Skeletal muscle satellite cell (primary cell): ENCODE data around the gene MOSPD3.

ENCODE experiments used
- H3K27me3 ChIP-seq: 2 replicates; pipeline ENCODE4 v1.7.0; 2013; ENCODE audit warnings: low read length; ENCODE audit not compliant: control insufficient read depth, insufficient read depth
- H3K36me3 ChIP-seq: 2 replicates; pipeline ENCODE4 v1.7.0; 2013; ENCODE audit warnings: mild to moderate bottlenecking, control low read depth, low read length; ENCODE audit not compliant: insufficient read depth
- H3K4me1 ChIP-seq: 2 replicates; pipeline ENCODE4 v1.7.0; 2013; ENCODE audit warnings: low read length; ENCODE audit not compliant: control insufficient read depth, insufficient read depth
- H3K4me2 ChIP-seq: 2 replicates; pipeline ENCODE4 v1.7.0; 2013; ENCODE audit warnings: mild to moderate bottlenecking, low read length
- H3K4me3 ChIP-seq: 2 replicates; pipeline ENCODE4 v1.7.0; 2013; ENCODE audit warnings: low read length
- H3K9ac ChIP-seq: 2 replicates; pipeline ENCODE4 v1.7.0; 2013; ENCODE audit warnings: mild to moderate bottlenecking, low read depth, low read length, moderate library complexity
- H3K9me3 ChIP-seq: replicated peaks from 2 replicates; pipeline ENCODE4 v1.7.0; 2013; ENCODE audit warnings: mild to moderate bottlenecking, control low read depth, low read length

The MOSPD3 gene

DNA sequence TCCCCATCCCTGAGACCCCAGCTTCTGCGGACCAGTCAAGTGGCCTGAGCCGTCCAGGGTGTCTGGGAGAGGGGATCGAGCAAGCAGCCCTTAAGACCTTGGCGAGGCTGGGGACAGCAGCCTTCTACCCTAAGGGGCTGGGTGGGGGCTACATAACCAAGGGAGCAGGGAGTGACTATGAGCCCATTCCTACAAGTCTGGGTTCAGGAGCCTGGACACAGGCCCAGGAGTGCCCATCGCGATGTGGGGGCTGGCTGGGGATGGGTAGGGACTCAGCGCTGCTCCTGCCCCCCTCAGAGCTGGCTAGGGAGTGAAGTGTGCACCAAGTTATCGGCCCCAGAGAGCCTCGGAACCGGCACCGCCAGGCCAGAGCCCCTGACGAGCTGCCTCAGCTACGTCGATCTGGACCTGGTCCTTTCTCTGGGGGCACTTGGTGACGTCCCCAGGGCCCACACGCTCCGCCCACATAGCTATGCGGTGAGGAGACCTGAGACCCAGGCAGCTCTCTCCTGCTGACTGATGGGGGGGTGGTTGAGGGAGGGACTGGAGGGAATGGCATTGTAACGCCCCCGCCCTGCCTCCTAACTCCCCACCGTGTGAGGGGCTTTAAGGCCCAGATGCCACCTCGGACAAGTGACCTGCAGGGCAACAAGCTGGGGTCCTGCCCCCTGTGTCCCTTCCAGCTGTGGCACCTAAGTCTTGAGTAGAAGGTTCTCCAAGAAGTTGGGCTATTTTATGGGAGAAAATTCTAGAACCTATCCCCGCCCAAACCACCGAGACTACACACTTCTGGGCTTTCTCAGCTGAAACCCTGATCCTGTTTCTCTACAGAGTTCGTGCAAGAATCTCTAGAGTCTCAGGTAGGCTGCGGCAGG, 41.1 kb upstream of the MOSPD3 start:
- Histone ChIP-seq H3K9ac (no peak overlapping the region), H3K4me2 (no peak overlapping the region), H3K36me3 (peaks cover 23% of the 10 kb centered on the region), H3K9me3 (no peaks in the 10 kb centered on the region), H3K27me3 (no peaks in the 10 kb centered on the region), H3K4me3 (no peak overlapping the region), H3K4me1 (peaks cover 17% of the 10 kb centered on the region)

DNA sequence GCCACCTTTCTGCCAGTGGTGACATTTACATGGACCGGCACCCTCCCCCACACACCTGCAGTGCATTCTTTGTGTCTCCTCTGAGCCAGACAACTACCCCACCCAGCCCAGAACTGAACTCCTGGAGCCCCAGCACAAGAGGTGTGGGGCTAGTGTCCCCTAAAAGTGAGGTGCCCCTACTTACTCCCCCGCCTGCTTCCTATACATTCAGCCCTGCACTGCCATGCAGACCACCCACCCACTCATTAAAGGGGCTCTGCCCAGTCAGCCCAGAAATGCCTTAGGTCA, 40.6 kb upstream of the MOSPD3 start:
- Histone ChIP-seq H3K9me3 (no peaks in the 10 kb centered on the region), H3K27me3 (no peaks in the 10 kb centered on the region), H3K4me1 (peaks cover 17% of the 10 kb centered on the region), H3K9ac (no peak overlapping the region), H3K4me2 (no peak overlapping the region), H3K36me3 (peaks cover 27% of the 10 kb centered on the region), H3K4me3 (no peak overlapping the region)

DNA sequence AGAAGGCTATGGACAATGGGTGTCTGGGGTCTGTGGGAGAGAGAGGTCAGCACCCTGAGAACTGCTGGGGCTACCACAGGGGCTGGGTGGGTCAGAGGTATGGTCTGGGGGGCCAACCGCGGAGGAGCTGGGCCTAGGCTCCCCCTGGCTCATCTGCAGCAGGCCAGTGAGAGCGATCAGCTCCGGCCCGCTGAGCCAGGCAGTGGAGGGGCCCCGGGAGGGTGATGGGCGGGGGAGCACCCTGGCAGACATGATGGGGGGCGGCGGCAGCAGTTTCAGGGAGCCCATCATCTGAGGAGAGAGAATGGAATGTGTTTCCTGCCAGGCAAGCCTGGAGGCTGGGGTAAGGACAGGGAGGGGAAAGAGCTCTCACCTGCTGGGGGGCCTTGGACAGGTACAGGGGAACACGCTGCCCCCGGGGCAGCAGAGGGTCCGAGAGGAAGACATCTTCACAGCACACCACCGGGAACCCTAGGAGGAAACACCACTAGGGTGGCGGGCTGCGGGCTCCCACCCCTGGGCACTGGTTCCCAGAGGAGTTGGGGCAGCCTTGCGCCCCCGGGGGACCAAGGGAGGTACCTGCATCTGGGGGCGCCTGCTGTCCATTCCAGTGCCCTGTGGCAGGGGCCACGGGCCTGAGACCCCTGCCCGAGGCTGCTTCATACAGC, 39.9 kb upstream of the MOSPD3 start:
- Histone ChIP-seq H3K9me3 (no peaks in the 10 kb centered on the region), H3K4me3 (no peak overlapping the region), H3K9ac (no peak overlapping the region), H3K36me3 (peaks cover 33% of the 10 kb centered on the region), H3K27me3 (no peaks in the 10 kb centered on the region), H3K4me1 (peaks cover 14% of the 10 kb centered on the region), H3K4me2 (no peak overlapping the region)

DNA sequence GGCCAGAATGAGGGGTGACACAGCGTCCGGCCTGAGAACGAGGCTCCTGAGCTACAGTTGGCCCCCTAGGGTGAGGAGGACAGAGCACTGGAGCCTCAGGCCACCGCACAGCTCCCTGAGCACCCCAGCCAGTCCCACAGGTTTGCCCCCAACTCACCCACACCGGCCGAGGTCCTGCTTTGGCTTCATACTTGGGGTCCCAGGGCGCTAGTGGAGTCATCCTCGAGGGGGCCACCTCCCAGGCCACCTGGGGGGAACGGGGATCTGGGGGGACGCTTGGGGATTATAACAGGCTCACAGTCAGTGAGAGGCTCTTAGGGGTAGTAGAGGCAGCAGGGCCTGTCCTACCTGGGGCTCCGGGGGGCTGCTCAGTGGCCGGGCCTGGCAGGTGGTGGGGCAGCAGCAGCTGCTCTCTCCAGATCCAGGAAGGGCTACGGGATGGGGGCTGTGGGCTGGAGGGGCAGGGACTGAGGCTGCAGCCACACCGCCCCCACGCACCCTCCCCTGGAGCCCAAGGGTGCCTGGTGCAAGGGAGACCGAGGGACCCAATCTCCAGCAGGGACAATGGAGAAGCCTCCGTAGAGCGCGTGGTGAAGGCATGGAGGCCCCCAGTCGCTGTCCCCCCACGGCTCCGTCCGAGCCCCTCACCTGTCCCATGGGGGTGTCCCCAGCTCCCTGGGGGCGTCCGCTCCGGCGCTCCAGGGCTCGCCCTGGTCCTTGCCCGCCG, 39.2 kb upstream of the MOSPD3 start:
- Histone ChIP-seq H3K9ac (no peak overlapping the region), H3K36me3 (peaks cover 40% of the 10 kb centered on the region), H3K9me3 (no peaks in the 10 kb centered on the region), H3K4me2 (no peak overlapping the region), H3K4me3 (no peak overlapping the region), H3K4me1 (peaks cover 12% of the 10 kb centered on the region), H3K27me3 (no peaks in the 10 kb centered on the region)

DNA sequence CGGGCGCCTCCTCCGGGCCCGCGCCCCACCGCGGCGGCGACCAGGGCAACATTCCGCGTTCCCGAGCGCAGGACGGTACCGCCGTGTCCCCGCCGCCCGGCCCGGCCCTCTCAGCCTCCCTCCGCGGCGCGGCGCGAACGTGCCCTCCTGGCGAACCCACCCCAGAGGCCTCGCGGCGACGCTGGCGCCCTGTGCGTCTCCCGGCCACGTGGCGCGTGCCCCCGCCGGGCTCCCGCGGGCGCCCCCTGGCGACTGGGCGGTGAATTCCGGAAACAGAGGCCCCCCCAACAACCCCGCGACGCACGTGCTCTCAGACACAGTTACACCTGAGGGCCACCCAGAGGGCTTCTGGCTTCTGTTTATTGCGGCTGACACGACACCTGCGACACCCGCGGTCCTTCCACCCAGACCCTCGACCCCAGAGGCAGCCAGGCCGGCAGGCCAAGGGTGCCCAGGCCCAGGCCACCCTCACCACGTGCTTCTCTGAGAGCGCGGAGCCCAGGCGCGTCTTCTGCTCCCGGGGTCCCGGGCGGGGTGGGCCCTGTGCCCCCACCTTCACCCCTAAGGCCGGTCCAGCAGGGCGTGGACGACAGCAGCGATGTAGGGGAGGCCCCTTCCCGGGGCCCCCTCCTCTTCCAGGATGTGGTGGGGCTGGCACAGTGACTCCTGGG, 38.5 kb upstream of the MOSPD3 start, which contains the start of gene SAP25:
Gene SAP25 (minus strand): TSS at position 210 of the 671 bp plus-strand sequence. CDS start 158 bp downstream, at position 52.
- no peak within 1 kb of the TSS for H3K9ac ChIP-seq
- H3K4me3 ChIP-seq, result no peak within 1 kb of the TSS
- H3K4me2 ChIP-seq, result no peak within 1 kb of the TSS
- no peaks in the 10 kb centered on the region for H3K27me3 ChIP-seq
- H3K4me1 ChIP-seq, result peaks cover 12% of the 10 kb centered on the region
- H3K9me3 ChIP-seq, result no peaks in the 10 kb centered on the region
- peaks cover 47% of the 10 kb centered on the region for H3K36me3 ChIP-seq

DNA sequence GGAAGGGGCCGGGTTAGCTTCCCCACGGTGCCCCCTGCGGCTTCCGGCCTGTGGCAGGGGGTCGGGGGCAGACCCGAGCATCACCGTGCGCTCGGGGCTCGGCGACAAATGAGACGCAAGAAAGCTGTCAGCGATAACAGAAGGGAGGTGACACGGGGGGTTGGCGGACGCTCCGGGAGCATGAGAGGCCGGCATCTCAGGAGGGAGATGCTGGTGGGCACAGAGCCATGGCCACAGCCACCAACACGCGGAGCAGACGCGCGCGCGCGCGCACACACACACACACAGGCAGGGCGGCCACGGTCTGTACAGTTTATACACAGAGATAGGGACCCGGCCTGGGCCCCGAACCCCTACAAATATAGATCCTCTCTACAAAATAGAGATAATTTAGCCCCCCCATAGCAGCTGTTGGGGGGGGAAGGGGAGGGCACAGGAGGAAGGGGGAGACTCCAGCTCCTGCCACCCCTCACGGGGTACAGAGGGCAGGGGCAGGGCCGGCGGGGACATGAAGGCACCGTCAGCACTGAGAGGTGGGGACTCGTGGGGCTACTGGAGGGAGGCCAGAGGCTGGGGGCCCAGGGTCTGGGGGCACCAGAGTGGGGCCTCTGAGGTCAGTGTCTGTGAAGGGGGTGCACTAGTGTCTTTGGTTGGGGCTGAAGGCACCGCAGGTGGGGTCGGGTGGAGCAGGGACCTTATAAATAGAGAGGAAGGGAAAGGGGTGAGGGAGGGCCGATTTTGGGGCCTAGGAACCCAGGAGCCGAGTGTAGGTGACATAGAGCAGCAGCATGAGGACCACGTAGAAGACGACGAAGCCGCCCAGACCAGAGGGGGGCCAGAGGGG, 37.8 kb upstream of the MOSPD3 start:
- H3K4me3 ChIP-seq, result no peak overlapping the region
- peaks cover 9% of the 10 kb centered on the region for H3K4me1 ChIP-seq
- peaks cover 51% of the 10 kb centered on the region for H3K36me3 ChIP-seq
- no peaks in the 10 kb centered on the region for H3K9me3 ChIP-seq
- no peak overlapping the region for H3K4me2 ChIP-seq
- no peaks in the 10 kb centered on the region for H3K27me3 ChIP-seq
- no peak overlapping the region for H3K9ac ChIP-seq

DNA sequence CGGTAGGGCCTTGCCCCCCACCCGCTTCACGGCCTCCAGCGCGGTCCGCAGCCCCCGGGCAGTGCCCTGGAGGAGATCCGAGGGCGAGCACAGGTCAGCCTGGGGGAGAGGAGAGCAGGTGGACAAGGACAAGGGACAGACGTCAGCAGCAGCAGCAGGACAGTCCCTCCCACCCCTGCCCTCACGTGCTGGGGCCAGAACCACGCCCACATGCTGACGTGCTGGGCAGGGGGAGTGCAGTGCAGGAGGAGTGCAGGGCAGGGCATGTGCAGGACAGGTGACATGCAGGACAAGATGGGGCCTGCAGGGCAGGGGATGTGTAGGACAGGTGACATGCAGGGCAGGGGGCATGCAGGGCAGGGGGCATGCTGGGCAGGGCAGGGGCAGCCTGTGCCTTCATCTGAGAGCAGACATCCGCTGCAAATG, 37.1 kb upstream of the MOSPD3 start:
- Histone ChIP-seq H3K36me3 (peaks cover 58% of the 10 kb centered on the region), H3K9me3 (no peaks in the 10 kb centered on the region), H3K9ac (no peak overlapping the region)

DNA sequence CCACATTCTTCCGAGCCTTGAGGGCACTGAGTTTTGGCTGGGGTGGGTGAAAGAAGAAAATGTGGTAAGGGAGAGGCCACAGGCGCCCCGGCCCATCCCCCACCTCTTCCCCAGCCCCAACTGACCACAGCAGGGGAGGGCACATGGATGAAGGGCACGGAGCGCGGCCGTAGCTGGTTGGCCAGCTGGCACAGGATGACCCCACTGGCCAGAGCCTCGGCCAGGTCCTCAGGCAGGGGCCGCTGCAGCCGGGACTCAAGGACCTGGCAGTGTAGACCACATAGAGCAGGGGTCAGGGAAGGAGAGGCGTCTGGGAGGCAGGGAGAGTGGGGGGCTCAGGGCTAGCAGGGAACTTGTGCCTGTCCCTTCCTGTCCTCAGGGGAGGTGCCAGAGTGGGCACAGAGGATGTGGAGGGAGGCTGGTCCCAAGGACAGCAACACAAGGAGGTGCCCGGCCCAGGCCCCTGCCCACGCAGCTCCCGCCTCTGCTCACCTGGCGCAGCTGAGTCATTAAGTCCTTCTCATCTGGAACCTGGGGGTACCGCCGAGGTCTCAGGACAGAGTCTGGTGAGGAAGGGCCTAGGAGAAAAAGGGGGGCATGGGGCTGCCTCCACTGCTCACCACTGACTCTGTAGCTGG, 36.5 kb upstream of the MOSPD3 start:
- no peaks in the 10 kb centered on the region for H3K9me3 ChIP-seq
- no peak overlapping the region for H3K4me3 ChIP-seq
- H3K36me3 ChIP-seq, result peaks cover 63% of the 10 kb centered on the region
- no peak overlapping the region for H3K4me2 ChIP-seq
- no peaks in the 10 kb centered on the region for H3K4me1 ChIP-seq
- no peaks in the 10 kb centered on the region for H3K27me3 ChIP-seq
- no peak overlapping the region for H3K9ac ChIP-seq

More for the DNA sequence above, 37.1 kb upstream of the MOSPD3 start:
- H3K4me3 ChIP-seq, result no peak overlapping the region
- no peaks in the 10 kb centered on the region for H3K27me3 ChIP-seq
- H3K4me1 ChIP-seq, result peaks cover 3% of the 10 kb centered on the region
- H3K4me2 ChIP-seq, result no peak overlapping the region

DNA sequence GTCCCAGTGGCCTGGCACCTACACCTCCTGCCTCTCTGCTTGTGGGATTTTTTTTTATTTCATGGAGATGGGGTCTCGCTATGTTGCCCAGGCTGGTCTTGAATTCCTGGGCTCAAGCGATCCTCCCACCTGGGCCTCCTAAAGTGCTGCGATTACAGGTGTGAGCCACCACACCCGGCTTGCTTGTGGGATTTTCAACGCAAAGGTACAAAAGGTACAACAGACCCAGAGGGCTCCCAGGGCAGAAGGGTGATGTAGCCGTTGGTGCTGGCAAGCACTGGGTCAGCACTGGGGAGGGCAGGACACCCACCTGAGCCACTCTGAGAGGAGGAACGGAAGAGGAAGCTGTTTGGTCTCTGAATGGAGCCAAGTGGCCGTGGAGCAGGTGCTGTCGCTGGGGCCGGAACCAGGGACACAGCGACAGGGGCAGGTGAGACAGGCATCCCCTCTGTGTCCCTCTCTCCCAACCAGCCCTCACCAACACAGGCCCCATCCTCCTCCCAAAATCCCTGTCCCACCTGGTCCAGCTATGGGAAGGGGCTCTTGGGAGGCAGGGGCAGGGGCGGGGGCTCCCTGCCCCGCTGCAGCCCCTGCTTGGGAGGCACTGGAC, 35.9 kb upstream of the MOSPD3 start:
- no peak overlapping the region for H3K4me3 ChIP-seq
- H3K4me2 ChIP-seq, result no peak overlapping the region
- no peaks in the 10 kb centered on the region for H3K4me1 ChIP-seq
- no peak overlapping the region for H3K9ac ChIP-seq
- H3K9me3 ChIP-seq, result no peaks in the 10 kb centered on the region
- peaks cover 69% of the 10 kb centered on the region for H3K36me3 ChIP-seq
- no peaks in the 10 kb centered on the region for H3K27me3 ChIP-seq

DNA sequence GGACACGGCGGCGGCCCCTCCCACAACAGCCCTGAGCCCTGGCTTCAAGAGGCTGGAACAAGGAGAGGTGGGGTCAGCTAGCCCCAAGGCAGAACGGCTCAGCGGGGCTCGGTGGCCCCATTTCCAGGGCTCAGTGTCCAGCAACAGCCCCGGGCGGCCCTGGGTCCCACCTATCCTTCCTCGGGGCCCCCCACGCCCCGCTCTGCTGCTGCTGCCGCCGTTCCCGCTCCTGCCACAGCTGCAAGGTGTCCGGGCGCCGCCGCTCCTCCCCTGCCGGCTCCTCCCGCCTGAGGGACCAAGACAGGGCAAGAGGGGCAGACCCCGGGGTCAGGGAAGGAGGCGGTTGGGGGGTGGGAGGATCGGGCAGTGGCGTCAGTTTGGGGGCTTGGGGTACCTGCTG, 35.2 kb upstream of the MOSPD3 start:
- Histone ChIP-seq H3K36me3 (peaks cover 76% of the 10 kb centered on the region), H3K4me1 (no peaks in the 10 kb centered on the region), H3K9me3 (no peaks in the 10 kb centered on the region), H3K9ac (no peak overlapping the region), H3K27me3 (no peaks in the 10 kb centered on the region), H3K4me2 (no peak overlapping the region), H3K4me3 (no peak overlapping the region)
